A549 (cell line): ENCODE results near the gene OR6Q1.

ENCODE experiments used
- CBX8 ChIP-seq: fragments of 200-600 bp; sonication (generic); IDR thresholded peaks from 2 replicates; pipeline ENCODE4 v1.6.1; 2016
- CEBPB ChIP-seq, 2 experiments: fragments of >200 bp in 1 of 2; sonication (Bioruptor Twin) in 1 of 2; formaldehyde crosslinking in 1 of 2; IDR thresholded peaks; 2 replicates each; pipeline ENCODE4 v1.6.1; 2012 to 2016
- CHD2 ChIP-seq: fragments of 150-350 bp; IDR thresholded peaks from 2 replicates; pipeline ENCODE4 v1.6.1; 2014; ENCODE audit warnings: low read length; ENCODE audit not compliant: partially characterized antibody
- EP300 ChIP-seq, 2 experiments: fragments of >200 bp; sonication (Bioruptor Twin); formaldehyde crosslinking; IDR thresholded peaks; 2 replicates in 1 of 2; 3 replicates in 1 of 2; pipeline ENCODE4 v1.6.1; 2016 to 2017
- JUN ChIP-seq, 2 experiments: fragments of >200 bp; sonication (Bioruptor Twin); formaldehyde crosslinking; IDR thresholded peaks; 2 replicates in 1 of 2; 3 replicates in 1 of 2; pipeline ENCODE4 v1.6.1; 2016 to 2017
- KDM1A ChIP-seq: fragments of 200-600 bp; sonication (generic); IDR thresholded peaks from 2 replicates; pipeline ENCODE4 v1.6.1; 2016; ENCODE audit warnings: low read depth, mild to moderate bottlenecking
- MAFK ChIP-seq: fragments of 450-650 bp; IDR thresholded peaks from 2 replicates; pipeline ENCODE4 v1.6.1; 2014; ENCODE audit not compliant: partially characterized antibody
- POLR2A ChIP-seq: IDR thresholded peaks from 2 replicates; pipeline ENCODE4 v1.6.1; 2012; ENCODE audit warnings: mild to moderate bottlenecking, low read length
- RAD21 ChIP-seq, 2 experiments: fragments of >200 bp in 1 of 2; sonication (Bioruptor Twin) in 1 of 2; formaldehyde crosslinking in 1 of 2; IDR thresholded peaks in 1 of 2; conservative IDR thresholded peaks in 1 of 2; 2 replicates in 1 of 2; 3 replicates in 1 of 2; pipeline ENCODE4 v1.6.1; 2012 to 2018; ENCODE audit warnings: inconsistent platforms in 1 of 2
- SREBF2 ChIP-seq: fragments of 450-650 bp; IDR thresholded peaks from 2 replicates; pipeline ENCODE4 v1.6.1; 2014; ENCODE audit warnings: mild to moderate bottlenecking, moderate library complexity
- TP53 ChIP-seq: fragments of 250-450 bp; sonication (Bioruptor Pico); IDR thresholded peaks from 2 replicates; pipeline ENCODE4 v1.5.0; 2021; ENCODE audit warnings: mild to moderate bottlenecking, moderate library complexity
- TF ChIP-seq, protein P1 (sequence below): fragments of >200 bp; sonication (Bioruptor Twin); formaldehyde crosslinking; IDR thresholded peaks from 3 replicates; pipeline ENCODE4 v1.5.1; 2016
- TF ChIP-seq, protein P2 (sequence below): fragments of 200-600 bp; sonication (generic); IDR thresholded peaks from 2 replicates; pipeline ENCODE4 v1.6.1; 2016; ENCODE audit warnings: antibody characterized with exemption, mild to moderate bottlenecking, moderate library complexity

DNA sequence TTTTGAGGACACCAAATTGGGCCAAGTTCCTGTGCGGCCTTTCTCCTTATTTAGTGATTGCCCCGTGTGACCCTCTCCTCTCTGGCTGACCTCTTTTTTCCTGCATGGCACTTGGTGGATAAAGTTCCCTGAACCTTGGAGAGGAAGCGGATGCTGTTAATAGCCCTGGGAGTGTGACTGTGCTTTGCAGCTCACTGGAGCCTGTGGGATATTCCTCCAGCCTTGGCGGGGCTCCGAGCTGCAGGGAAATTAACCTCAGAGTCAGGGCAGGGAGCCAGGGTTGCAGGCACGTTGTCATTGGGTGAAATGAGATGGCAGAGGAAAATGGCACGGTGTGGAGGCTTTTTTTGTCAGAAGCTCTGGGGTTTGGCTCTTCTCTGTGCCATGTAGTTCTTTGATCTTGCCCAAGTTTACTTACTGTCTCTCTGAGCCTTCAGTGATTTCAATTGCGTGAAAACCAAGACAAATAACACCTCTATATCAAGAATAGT lies 6.1 kb upstream of the OR6Q1 start:
- TF ChIP-seq POLR2A (no peak), KDM1A (no peak), CBX8 (no peak), JUN (IDR thresholded peaks at IDR 0.05) (no peak), SREBF2 (no peak), CEBPB (IDR thresholded peaks at IDR 0.05) (no peak), RAD21 (conservative IDR thresholded peaks at IDR 0.05 in 1 of 2, IDR thresholded peaks at IDR 0.05 in 1 of 2) (no peak), EP300 (IDR thresholded peaks at IDR 0.05) (no peak), CHD2 (no peak), TP53 (no peak), MAFK (no peak)
- TF ChIP-seq, protein P1, sequence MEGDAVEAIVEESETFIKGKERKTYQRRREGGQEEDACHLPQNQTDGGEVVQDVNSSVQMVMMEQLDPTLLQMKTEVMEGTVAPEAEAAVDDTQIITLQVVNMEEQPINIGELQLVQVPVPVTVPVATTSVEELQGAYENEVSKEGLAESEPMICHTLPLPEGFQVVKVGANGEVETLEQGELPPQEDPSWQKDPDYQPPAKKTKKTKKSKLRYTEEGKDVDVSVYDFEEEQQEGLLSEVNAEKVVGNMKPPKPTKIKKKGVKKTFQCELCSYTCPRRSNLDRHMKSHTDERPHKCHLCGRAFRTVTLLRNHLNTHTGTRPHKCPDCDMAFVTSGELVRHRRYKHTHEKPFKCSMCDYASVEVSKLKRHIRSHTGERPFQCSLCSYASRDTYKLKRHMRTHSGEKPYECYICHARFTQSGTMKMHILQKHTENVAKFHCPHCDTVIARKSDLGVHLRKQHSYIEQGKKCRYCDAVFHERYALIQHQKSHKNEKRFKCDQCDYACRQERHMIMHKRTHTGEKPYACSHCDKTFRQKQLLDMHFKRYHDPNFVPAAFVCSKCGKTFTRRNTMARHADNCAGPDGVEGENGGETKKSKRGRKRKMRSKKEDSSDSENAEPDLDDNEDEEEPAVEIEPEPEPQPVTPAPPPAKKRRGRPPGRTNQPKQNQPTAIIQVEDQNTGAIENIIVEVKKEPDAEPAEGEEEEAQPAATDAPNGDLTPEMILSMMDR, result no peak
- TF ChIP-seq, protein P2, sequence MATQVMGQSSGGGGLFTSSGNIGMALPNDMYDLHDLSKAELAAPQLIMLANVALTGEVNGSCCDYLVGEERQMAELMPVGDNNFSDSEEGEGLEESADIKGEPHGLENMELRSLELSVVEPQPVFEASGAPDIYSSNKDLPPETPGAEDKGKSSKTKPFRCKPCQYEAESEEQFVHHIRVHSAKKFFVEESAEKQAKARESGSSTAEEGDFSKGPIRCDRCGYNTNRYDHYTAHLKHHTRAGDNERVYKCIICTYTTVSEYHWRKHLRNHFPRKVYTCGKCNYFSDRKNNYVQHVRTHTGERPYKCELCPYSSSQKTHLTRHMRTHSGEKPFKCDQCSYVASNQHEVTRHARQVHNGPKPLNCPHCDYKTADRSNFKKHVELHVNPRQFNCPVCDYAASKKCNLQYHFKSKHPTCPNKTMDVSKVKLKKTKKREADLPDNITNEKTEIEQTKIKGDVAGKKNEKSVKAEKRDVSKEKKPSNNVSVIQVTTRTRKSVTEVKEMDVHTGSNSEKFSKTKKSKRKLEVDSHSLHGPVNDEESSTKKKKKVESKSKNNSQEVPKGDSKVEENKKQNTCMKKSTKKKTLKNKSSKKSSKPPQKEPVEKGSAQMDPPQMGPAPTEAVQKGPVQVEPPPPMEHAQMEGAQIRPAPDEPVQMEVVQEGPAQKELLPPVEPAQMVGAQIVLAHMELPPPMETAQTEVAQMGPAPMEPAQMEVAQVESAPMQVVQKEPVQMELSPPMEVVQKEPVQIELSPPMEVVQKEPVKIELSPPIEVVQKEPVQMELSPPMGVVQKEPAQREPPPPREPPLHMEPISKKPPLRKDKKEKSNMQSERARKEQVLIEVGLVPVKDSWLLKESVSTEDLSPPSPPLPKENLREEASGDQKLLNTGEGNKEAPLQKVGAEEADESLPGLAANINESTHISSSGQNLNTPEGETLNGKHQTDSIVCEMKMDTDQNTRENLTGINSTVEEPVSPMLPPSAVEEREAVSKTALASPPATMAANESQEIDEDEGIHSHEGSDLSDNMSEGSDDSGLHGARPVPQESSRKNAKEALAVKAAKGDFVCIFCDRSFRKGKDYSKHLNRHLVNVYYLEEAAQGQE, result no peak
